Left lung (tissue), 10 donors: ENCODE measurements around the gene DYNC1H1. TPM values are rescaled to one million over a fixed set of nuclear protein-coding genes. Genes with fewer than 3 reads are reported as not detected.
A peak's percentile ranks its signal among the peaks of the same experiment; 100 is the strongest.

Experiments
- ATAC-seq: fragments of 200-7000 bp; cut with Tn5 transposase; one replicate; pipeline ENCODE4 v1.9.1; 2020; ENCODE audit warnings: moderate library complexity
- DNase-seq, 4 donors: peaks; one replicate each; pipeline ENCODE4 v3.0.0-alpha.2; 2013 to 2020
- H3K27ac ChIP-seq, 2 donors: fragments of 200-600 bp; sonication (generic) in 1 of 2; one replicate each; pipeline versions ENCODE4 v1.5.0 to v1.8.0; 2020 to 2021
- H3K27me3 ChIP-seq, 2 donors: fragments of 200-600 bp; sonication (generic) in 1 of 2; one replicate each; pipeline versions ENCODE4 v1.5.0 to v1.8.0; 2020 to 2021
- H3K36me3 ChIP-seq, 2 donors: fragments of 200-600 bp; sonication (generic) in 1 of 2; one replicate each; pipeline versions ENCODE4 v1.5.0 to v1.8.0; 2020 to 2021
- H3K4me1 ChIP-seq, 2 donors: fragments of 200-600 bp; one replicate each; pipeline ENCODE4 v1.8.0; 2021
- H3K4me3 ChIP-seq, 2 donors: fragments of 200-600 bp; sonication (generic) in 1 of 2; one replicate each; pipeline versions ENCODE4 v1.5.0 to v1.8.0; 2020 to 2021; ENCODE audit warnings: mild to moderate bottlenecking in 1 of 2
- H3K9me3 ChIP-seq, 2 donors: fragments of 200-600 bp; sonication (generic) in 1 of 2; one replicate each; pipeline versions ENCODE4 v1.5.0 to v1.8.0; 2020 to 2021
- CTCF ChIP-seq, 2 donors: fragments of 200-600 bp; sonication (generic) in 1 of 2; IDR thresholded peaks; one replicate each; pipeline versions ENCODE4 v1.5.0 to v1.8.0; 2021; ENCODE audit warnings: antibody characterized with exemption in 2 of 2
- intact Hi-C, 2 donors: fragments of 100-400 bp; cut with DNase I; formaldehyde crosslinking; loops; one replicate each; pipeline versions ENCODE4 v1.11.2 to v1.14.2; 2022
- polyA plus RNA-seq, 6 donors: library from polyadenylated mRNA; unstranded; fragments of 120-200 nt; gene quantifications; one replicate each; pipeline ENCODE4 v1.2.1, GENCODE V29; 2013; ENCODE audit not compliant: insufficient read length in 6 of 6
- total RNA-seq, 2 donors: library from RNA; stranded (reverse); fragmentation: NEBNext Ultra II Directional; extraction: Animal tissue kit (Norgen Biotek cat#: 25700); gene quantifications; one replicate each; pipeline ENCODE4 v1.2.1, GENCODE V29; 2021
- donor health status: DM: no; HTN: yes; CAD: no.
- donor health status: DM: no; HTN: no; CAD: no.

The DYNC1H1 gene
- total and polyA plus RNA-seq, 8 donors: 305 to 514 (median 345) TPM

GRCh38 chr14:101926085-101926484, 38.3 kb upstream of the DYNC1H1 start:
- H3K27me3 ChIP-seq: no peaks in the 10 kb centered on the region
- DNase-seq: no peak
- no peaks in the 10 kb centered on the region for H3K9me3 ChIP-seq
- H3K4me1 ChIP-seq: peaks cover 3 to 5% of the 10 kb centered on the region in 2 donors
- no peak for TF ChIP-seq CTCF (IDR thresholded peaks at IDR 0.05)
- intact Hi-C loops: no loop called here
- H3K36me3 ChIP-seq: peaks cover 0 to 67% of the 10 kb centered on the region in 2 donors
- no peak overlapping the region for H3K27ac ChIP-seq
- no peak for ATAC-seq
- no peak overlapping the region for H3K4me3 ChIP-seq

GRCh38 chr14:101926620-101927019, 37.8 kb upstream of the DYNC1H1 start:
- H3K36me3 ChIP-seq: peaks cover 0 to 63% of the 10 kb centered on the region in 2 donors
- H3K4me1 ChIP-seq: peaks cover 3 to 5% of the 10 kb centered on the region in 2 donors
- H3K9me3 ChIP-seq: no peaks in the 10 kb centered on the region
- ATAC-seq: no peak
- H3K27me3 ChIP-seq: no peaks in the 10 kb centered on the region
- no peak for TF ChIP-seq CTCF (IDR thresholded peaks at IDR 0.05)
- intact Hi-C loops: no loop called here
- DNase-seq: no peak
- no peak overlapping the region for H3K27ac ChIP-seq
- no peak overlapping the region for H3K4me3 ChIP-seq

- ATAC-seq (peak; percentile 92), DNase-seq (peak; percentile 83 to 95 (median 86))
- Histone ChIP-seq H3K27me3 (no peaks in the 10 kb centered on the region), H3K4me3 (no peak overlapping the region), H3K27ac (peak overlapping the region in 1 of 2 donors; percentile 71), H3K9me3 (no peaks in the 10 kb centered on the region), H3K4me1 (peaks cover 3 to 5% of the 10 kb centered on the region in 2 donors), H3K36me3 (peaks cover 0 to 50% of the 10 kb centered on the region in 2 donors)
- no peak for TF ChIP-seq CTCF (IDR thresholded peaks at IDR 0.05)
- intact Hi-C loops: no loop called here
These were observed 36.5 kb upstream of the DYNC1H1 start for GRCh38 chr14:101927859-101928258.

- H3K36me3 ChIP-seq: peaks cover 0 to 44% of the 10 kb centered on the region in 2 donors
- peaks cover 3 to 5% of the 10 kb centered on the region in 2 donors for H3K4me1 ChIP-seq
- no peak overlapping the region for H3K4me3 ChIP-seq
- H3K9me3 ChIP-seq: no peaks in the 10 kb centered on the region
- no peak for TF ChIP-seq CTCF (IDR thresholded peaks at IDR 0.05)
- H3K27me3 ChIP-seq: no peaks in the 10 kb centered on the region
- ATAC-seq (peak; percentile 12), DNase-seq (peak in 1 of 4 donors; percentile 61)
- peak overlapping the region in 1 of 2 donors; percentile 46 for H3K27ac ChIP-seq
- intact Hi-C loops: no loop called here
These were observed 35.9 kb upstream of the DYNC1H1 start for GRCh38 chr14:101928415-101928841.

- Histone ChIP-seq H3K36me3 (peaks cover 0 to 43% of the 10 kb centered on the region in 2 donors), H3K9me3 (no peaks in the 10 kb centered on the region), H3K4me3 (no peak overlapping the region), H3K4me1 (peaks cover 3 to 5% of the 10 kb centered on the region in 2 donors), H3K27me3 (no peaks in the 10 kb centered on the region), H3K27ac (no peak overlapping the region)
- ATAC-seq (no peak), DNase-seq (no peak)
- intact Hi-C loops: no loop called here
- TF ChIP-seq CTCF (IDR thresholded peaks at IDR 0.05): no peak
These were observed 35.3 kb upstream of the DYNC1H1 start for GRCh38 chr14:101929096-101929495.
